Measurements from ENCODE around the gene DNAH8.
"Not testable (repeated sequence)": the region's sequence is repeated elsewhere in the genome, so short reads cannot be mapped to it uniquely, and the experiment has no call there.

Gene DNAH8

DNA sequence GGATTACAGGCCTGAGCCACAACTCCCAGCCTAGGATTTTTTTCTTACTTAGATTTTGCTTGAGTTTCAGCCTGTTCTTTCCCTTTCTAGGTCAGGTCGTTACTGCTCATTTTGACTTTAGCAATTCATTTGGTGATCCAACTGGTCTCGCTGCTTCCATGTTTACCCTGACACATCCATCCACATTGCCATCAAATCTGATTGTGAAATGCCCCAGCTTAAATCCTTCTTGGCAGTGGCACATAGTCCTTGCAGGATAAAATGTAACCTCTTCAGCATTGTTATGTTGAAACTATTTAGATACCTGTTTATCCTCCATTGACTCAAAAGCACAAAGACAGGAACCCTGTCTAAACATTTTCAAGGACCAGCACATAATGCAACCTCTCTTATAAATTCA lies 77.2 kb downstream of the DNAH8 start:
- no peak for DNase-seq (ENCODE audit: extremely low read depth in 1 of 2, low read depth in 1 of 2)

DNA sequence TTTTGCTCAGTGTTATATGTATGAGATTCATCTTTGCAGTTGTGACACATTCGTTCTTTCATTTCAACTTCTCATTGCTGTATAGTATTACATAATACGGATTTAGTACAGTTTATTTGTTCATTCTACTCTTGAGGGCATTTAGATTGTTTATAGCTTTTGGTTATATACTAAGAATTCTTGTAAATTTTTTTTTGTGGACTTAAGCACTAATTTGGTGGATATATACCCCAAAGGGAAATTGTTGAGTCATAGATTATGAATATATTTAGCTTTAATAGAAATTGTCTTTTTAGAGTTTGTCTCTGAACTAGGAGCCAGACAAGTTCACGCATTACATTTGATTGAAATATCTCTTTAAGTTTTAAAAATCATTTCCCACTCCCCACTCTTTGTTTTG lies 79.6 kb downstream of the DNAH8 start:
- DNase-seq (ENCODE audit: extremely low read depth in 1 of 2, low read depth in 1 of 2), result no peak

DNA sequence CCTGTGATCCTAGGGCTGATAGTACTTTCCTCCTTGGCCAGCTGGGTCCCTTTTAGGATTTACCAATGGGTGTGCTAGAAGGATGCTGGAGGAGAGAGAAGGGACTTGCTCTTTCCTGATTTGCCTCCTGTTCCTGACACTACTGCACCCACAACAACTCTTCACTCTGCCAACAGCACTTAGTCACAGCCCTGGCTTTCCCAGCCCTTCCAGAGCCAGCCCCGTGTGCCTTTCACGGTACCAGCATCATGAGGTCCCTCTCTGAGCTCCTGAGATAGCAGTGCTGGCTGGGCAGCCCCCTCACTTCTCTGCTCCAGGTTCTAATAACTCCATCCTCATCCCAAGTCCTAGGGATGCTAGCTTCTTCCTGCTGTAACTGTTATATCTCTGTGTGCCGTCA lies 80.9 kb downstream of the DNAH8 start:
- DNase-seq (ENCODE audit: extremely low read depth in 1 of 2, low read depth in 1 of 2), result no peak

DNA sequence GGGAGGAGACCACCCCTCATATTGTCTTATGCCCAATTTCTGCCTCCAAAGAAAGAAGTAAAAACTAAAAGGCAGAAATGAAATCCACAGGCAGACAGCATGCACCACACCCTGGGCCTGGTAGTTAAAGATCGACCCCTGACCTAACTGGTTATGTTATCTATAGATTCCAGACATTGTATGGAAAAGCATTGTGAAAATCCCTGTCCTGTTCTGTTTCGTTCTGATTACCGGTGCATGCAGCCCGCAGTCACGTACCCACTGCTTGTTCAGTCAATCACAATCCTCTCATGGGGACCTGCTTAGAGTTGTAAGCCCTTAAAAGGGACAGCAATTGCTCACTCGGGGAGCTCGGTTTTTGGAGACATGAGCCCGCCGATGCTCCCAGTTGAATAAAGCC lies 81.3 kb downstream of the DNAH8 start:
- DNase-seq (ENCODE audit: extremely low read depth in 1 of 2, low read depth in 1 of 2), result not testable (repeated sequence)

DNA sequence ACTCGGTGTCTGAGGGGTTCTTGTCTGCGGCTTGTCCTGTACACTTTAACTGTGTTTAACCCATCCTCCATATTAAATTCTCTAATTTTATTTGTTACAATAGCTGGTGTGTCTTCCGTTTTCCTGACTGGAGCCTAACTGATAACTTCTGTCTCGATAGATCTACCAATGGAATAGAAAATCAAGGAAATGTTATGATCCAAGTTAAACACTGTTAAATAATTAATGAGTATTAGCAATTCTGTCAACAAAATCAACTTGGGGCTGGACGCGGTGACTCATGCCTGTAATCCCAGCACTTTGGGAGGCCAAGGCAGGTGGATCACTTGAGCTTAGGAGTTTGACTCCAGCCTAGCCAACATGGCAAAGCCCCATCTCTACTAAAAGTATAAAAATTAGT lies 81.7 kb downstream of the DNAH8 start:
- DNase-seq (ENCODE audit: extremely low read depth in 1 of 2, low read depth in 1 of 2), result no peak

DNA sequence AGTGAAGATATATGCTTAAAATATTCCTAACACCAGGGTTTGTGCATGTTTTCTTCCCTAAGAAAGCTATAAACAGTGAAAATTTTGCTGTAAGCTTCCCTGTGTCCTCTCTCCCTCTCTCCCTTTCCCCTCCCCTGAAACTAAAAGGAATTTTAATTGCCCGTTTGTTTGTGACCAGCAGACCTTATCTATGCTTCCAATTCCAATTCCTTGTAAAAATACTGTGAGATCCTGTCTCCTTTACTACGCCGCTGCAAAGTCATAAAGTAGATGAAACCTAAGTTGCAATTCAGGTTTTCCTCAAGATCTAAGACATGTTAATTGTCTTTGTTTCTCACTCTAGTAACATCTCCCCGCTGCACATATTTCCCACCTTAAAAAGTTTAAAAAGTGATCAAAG lies 82.3 kb downstream of the DNAH8 start:
- DNase-seq (ENCODE audit: extremely low read depth in 1 of 2, low read depth in 1 of 2), result no peak

DNA sequence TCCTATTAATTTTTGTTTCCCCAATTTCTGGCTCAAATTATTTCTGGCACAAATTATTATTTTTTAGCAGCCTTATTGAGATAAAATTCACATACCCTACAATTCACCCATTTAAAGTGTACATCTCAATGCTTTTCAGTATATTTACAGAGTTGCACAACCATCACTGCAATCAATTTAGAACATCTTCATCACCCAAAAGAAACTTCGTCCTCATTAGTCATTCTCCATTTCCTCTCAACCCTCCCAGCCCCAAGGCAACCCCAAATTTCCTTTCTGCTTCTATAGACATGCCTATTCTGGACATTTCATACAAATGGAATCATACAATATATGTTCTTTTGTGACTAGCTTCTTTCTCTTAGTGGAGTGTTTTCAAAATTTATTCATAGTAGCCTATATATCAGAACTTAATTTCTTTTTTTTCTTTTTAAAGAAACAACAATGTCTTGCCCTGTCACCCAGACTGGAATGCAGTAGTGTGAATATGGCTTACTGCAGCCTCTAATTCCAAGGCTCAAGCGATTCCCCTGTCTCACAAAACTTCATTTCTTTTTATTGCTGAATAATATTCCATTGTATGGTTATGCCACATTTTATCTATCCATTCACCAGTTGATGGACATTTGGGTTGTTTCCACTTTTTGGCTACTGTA lies 84.5 kb downstream of the DNAH8 start:
- no peak for DNase-seq (ENCODE audit: extremely low read depth in 1 of 2, low read depth in 1 of 2)

DNA sequence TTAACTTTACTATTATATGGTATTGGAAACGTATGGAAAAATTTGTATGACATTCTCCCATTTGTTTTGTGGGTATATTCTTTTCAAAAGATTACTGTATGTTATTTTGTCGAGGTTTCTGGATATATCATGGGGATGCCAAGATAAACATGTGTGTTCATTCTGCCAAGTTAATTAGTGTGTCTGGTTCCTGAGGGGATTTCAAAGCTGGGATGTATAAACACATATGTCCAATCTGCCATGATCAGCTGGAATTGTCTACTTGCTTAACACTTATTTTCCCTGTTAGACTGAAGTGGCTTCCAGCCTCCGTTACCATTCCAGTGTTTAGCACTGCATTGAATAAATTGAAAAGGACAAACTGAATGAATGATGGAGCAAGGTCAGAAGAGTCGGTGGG lies 86.2 kb downstream of the DNAH8 start:
- DNase-seq (ENCODE audit: extremely low read depth in 1 of 2, low read depth in 1 of 2), result no peak

DNA sequence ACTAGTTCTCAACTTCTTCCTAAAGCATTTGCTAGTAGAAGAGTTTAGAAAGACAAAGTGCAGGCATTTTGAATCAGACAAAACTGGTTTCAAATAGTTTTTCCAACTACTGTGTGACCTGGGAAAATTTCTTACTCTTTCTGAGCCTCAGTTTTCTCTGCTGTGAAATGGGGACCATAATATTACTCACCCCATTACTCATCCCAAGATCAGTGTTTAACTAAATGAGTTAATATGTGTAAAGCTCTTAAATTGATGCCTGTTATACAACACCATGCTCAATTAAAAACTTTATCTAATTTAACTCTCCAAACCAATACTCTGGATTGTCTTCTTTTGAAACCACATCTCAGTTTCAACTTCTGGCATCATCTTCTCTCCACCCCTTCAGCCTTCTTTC lies 87.4 kb downstream of the DNAH8 start:
- DNase-seq (ENCODE audit: extremely low read depth in 1 of 2, low read depth in 1 of 2), result no peak

DNA sequence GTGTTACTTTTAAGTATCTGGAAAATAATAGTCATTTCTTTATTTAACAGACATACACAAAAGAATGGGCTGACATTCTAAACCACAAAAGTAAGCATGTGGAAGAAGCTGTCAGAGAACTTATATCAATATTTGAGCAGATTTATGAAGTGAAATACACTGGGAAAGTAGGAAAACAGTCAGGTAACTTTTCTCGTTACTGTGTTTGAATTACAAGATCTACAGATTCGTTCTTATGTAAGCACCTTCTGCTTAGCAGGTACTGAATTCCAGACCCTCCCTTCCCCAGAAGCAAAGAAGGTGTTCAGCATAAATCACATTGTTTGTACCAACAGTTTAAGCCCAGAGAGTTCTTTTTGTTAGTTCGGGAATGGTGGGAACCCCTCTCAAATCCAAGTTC lies 88.0 kb downstream of the DNAH8 start:
- no peak for DNase-seq (ENCODE audit: extremely low read depth in 1 of 2, low read depth in 1 of 2)

DNA sequence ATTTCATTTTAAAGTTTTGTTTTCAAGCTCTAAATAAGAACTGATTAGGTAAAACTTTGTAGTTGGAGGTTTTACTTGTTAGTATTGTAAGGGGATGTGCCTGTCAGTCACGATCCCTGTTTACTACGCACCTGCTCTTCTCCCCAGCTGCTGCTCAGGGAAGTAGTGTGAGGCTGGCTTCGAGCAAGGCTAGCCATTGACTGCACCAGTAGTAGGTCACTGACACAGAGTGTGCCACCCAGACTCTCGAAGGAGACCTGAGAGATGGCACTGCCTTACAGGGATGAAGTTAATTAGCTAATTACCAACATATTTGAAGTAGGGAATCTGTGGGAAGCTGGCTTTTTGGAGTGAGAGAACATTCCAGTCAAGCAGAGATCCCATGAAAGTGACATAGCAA lies 89.2 kb downstream of the DNAH8 start:
- DNase-seq (ENCODE audit: extremely low read depth in 1 of 2, low read depth in 1 of 2), result no peak

DNA sequence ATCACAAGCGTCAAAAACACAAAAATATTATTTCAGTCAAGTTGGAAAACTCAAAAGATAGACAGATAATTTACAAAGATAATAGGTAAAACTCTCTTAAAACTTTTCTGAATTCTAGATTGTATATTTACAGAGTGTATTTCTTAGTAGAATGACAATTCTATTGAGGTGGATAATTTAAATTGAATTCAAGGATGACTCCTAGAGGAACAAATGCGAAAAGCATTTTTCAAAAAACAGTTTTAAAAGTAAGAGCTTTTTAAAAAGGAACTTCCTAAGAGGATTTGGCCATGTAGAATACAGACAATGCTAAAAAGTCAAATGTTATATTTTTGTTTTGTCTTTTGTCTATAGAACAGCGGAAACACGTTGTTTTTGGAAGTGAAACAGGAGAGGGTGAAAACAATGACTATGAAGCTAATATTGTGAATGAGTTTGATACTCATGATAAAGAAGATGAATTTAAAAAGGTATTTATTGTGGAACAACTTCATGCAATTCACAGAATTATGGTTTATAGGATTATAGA lies 90.1 kb downstream of the DNAH8 start:
- no peak for DNase-seq (ENCODE audit: extremely low read depth in 1 of 2, low read depth in 1 of 2)

DNA sequence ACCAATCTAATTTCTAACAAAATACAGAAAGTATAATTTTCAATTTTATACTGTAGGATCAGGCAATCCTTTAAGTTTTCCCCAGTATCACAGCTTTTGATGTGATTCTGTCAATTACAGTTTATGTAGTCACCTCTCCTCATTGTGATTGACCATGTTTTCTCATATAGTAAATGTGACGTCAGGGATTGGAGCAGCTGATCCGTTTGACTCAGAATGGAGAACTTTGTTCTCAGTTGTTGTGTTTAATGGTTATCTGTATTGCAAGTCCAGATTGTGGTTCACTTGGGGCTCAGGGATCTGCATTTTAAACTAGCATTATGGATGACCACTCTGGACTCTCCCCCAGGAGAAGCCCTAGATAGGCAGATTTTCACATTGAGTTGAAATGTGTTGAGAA lies 90.6 kb downstream of the DNAH8 start:
- DNase-seq (ENCODE audit: extremely low read depth in 1 of 2, low read depth in 1 of 2), result no peak

DNA sequence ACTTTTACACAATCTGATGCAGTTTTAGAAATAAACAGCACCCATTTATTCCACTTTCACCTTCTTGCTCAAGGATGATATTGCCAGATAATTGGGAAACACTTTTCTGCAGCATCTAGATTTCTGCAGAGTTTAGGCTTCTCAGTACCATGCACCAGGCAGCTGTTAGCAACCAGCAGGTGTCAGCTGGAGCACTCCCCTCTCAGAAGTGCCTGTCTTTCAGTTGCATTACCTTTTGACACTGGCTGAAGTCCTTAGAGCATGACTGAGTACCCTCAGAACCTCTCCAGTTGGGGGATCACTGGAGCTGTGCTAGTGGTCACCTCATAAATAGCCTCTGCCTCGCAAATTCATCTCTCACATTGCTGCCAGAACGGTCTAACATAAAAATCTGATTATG lies 91.2 kb downstream of the DNAH8 start:
- no peak for DNase-seq (ENCODE audit: extremely low read depth in 1 of 2, low read depth in 1 of 2)

DNA sequence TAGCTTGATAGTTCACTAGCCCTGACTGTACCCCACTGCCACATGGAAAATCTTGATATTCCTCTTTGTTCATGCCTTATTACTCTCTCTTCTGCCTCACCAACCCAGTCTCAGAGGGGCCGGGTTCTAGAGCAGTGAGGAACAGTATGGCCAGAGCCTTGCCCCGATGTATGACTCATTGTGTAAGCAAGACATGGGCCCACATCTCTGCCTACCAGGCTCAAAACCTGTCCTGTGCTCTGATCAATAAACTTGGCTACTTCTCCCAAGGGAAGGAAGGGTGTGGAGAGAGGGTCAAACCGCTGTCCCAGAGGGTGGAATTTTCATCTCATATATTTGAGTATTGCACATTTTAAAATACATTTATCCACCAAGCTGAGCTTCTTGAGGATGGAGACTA lies 91.7 kb downstream of the DNAH8 start:
- DNase-seq (ENCODE audit: extremely low read depth in 1 of 2, low read depth in 1 of 2), result no peak

DNA sequence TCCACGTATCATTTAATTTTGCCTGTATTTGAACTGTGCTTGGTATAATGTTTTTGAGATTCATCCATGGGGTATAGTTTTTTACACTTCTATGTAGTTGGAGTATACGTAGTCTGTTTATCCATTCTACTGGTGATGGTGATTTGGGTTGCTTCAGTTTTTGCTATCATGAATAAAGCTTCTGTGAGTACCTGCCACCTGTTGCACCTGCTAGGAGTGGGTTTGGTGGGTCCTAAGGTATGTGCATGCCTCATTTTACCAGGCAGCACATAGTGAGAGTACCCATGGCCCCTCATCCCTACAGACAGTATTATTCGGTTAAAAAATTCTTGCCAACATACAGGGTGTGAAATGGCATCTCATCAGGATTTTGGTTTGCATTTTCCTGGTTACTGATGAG lies 92.9 kb downstream of the DNAH8 start:
- no peak for DNase-seq (ENCODE audit: extremely low read depth in 1 of 2, low read depth in 1 of 2)

DNA sequence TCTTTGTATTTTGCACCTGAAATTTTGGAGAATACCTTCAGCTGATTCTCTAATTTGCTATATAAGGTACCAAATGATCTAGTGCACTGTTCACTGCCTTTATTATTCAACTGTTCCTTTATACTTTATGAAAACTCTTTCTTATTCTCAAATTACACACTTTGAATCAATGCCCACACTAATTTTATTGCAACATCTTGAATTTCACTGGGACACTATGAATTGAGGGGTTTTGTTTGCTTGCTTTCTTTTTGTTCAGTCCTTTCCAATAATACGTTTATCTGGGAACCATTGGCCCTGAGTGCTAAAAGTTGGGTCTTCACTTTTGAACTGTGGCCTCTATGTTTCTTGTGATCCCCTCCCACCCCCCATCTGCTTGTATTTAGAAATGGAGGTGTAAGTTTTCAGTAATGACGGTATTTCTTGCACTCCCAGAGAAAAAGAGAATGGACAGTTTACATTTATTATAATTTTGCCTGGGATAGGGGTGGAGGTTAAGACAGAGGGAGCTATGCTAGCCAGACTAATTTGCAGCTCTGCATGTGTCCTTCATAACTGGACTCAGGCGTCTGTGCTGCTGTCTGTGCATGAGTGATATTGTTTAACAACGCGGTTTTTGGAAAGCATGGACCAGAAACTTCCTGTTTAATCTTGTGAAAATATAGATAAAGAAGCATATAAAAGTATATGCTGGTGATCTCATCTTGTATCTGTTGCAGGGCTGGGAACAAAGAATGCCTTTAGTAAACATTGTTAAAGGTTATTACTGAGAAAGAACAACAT lies 98.1 kb downstream of the DNAH8 start:
- no peak for DNase-seq (ENCODE audit: extremely low read depth in 1 of 2, low read depth in 1 of 2)

DNA sequence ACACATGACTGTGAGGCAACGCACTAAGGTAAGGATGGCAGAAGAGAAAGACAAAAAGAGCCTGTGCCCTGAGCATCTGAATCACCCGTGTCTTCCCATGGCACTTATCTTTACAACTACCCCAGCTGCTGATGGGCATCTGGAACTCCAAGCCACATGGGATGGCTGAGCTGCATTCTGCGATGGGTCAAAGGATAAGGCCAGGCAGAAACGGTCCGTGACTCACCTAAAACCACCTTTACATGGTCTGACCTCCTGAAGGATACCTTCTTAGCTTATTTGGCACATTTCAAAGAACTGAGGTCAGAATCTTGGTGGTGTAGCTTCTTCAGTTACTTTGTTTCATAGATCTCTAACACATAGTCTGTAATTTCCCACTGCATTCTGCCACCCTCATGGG lies 99.7 kb downstream of the DNAH8 start:
- DNase-seq (ENCODE audit: extremely low read depth in 1 of 2, low read depth in 1 of 2), result no peak

DNA sequence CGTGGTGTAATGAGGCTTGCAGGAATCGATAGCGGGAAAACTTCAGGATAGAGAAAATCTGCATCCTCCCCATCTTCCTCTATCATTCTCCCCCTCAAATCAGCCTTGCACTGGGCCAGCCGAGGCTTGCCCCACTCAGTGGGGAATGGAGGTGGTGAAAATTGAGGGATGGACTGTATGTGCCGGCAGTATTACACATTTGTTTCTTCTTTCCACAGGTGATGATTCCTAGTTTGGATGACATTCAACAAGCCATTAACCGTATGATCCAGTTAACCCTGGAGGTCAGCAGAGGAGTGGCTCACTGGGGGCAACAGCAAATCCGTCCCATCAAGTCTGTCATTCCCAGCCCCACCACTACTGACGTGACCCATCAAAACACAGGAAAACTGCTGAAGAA lies 100.1 kb downstream of the DNAH8 start:
- no peak for DNase-seq (ENCODE audit: extremely low read depth in 1 of 2, low read depth in 1 of 2)

DNA sequence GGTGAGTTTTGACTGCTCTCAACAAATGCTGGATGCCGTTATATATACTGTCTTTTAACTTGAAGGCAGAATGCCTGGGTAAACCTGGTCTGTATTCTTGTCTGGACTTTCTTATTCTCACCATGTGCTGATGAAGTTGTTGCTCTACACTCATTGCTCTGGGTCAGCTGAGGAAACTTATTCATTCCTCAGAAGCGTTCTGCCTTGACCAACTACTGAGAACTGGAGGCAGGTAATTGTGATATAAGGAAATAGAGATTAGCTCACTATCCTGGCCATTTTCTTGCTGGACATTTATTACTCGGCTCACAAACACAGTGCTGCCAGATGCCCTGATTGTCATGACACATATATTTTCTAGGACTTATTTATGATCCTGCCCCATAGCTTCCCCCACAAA lies 103.6 kb downstream of the DNAH8 start:
- DNase-seq (ENCODE audit: extremely low read depth in 1 of 2, low read depth in 1 of 2), result no peak

DNA sequence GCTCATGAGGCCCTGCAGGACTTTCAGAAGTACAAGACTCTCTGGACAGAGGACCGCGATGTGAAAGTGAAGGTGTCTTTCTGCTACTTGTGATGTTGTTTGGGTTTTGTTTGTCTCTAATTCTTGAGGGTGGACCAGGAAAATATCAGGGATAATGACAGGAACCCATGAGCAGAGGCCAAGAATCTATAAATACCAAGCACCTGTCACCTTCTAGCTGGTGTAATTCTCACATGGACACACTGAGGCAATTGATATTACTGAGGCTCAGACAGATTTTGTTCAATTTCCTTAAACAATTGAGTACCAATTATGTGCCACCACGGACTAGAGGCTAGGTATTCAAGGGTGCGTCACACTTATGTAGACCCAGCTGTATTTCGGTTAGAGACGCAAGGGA lies 107.9 kb downstream of the DNAH8 start:
- DNase-seq (ENCODE audit: extremely low read depth in 1 of 2, low read depth in 1 of 2), result no peak

DNA sequence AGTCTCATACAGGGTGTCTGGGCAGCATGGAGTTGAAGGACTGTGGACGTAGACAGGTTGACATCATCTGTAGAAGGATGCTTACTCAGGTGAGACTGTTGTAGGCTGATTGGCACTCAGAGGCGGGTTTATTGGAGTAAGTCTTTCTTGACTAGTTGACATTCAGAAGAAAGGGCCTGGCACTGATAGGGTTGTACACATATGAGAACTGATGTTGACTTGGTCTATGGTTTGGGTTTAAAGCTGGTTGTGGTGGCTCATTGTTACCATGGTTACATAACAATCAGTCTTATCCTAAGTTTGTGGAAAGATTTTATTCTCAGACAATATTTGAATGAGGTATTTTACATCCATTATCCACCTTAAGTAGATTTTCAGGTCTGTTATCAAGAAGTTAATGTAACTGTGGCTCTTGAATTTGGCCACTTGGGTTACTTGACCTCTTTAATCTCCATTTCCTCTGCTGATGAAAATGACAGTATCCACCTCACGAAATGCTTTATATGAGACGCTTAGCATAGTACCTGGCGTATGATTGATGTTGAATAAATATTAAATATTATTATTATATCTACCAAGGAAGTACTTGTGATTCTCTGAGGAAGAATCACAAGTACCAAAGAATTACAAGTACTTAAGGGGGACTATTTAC lies 109.3 kb downstream of the DNAH8 start:
- no peak for DNase-seq (ENCODE audit: extremely low read depth in 1 of 2, low read depth in 1 of 2)
